K562 (cell line): ENCODE results near the gene EPHB4. TPM values are rescaled to one million over a fixed set of nuclear protein-coding genes. Genes with fewer than 3 reads are reported as not detected.

Experiments
- ARID1B ChIP-seq: fragments of 450-650 bp; IDR thresholded peaks from 2 replicates; pipeline ENCODE4 v1.6.1; 2016; ENCODE audit warnings: antibody characterized with exemption, mild to moderate bottlenecking, inconsistent platforms
- C11orf30 ChIP-seq: fragments of 450-650 bp; IDR thresholded peaks from 2 replicates; pipeline ENCODE4 v1.6.1; 2016; ENCODE audit warnings: low read depth, mild to moderate bottlenecking
- DIDO1 ChIP-seq: fragments of 450-650 bp; IDR thresholded peaks from 2 replicates; pipeline ENCODE4 v1.6.1; 2016; ENCODE audit warnings: low read depth, missing biosample characterization, missing genetic modification characterization
- ETV1 ChIP-seq: fragments of 450-650 bp; conservative IDR thresholded peaks from 2 replicates; pipeline ENCODE4 v1.6.1; 2016; ENCODE audit warnings: missing genetic modification characterization, control low read depth, low read depth, missing compliant biosample characterization
- GATAD2B ChIP-seq: fragments of 450-650 bp; IDR thresholded peaks from 2 replicates; pipeline ENCODE4 v1.6.1; 2017; ENCODE audit warnings: mild to moderate bottlenecking, borderline replicate concordance
- GTF2E2 ChIP-seq: fragments of 200-800 bp; sonication (Bioruptor generic); IDR thresholded peaks from 2 replicates; pipeline ENCODE4 v1.6.1; 2016; ENCODE audit warnings: missing genetic modification characterization, missing compliant biosample characterization
- NCOA1 ChIP-seq: fragments of 450-650 bp; IDR thresholded peaks from 2 replicates; pipeline ENCODE4 v1.6.1; 2016; ENCODE audit warnings: low read depth
- NFIC ChIP-seq: fragments of 450-650 bp; IDR thresholded peaks from 2 replicates; pipeline ENCODE4 v1.6.1; 2017; ENCODE audit warnings: mild to moderate bottlenecking, inconsistent platforms
- SIX5 ChIP-seq, 2 experiments: IDR thresholded peaks; 2 replicates each; pipeline ENCODE4 v1.6.1; 2011; ENCODE audit warnings: low read length in 2 of 2, borderline replicate concordance in 1 of 2, low read depth in 1 of 2, mild to moderate bottlenecking in 1 of 2, moderate library complexity in 1 of 2; ENCODE audit not compliant: insufficient read depth in 1 of 2
- SNRNP70 ChIP-seq: fragments of 200-400 bp; formaldehyde crosslinking; optimal IDR thresholded peaks from 2 replicates; pipeline ENCODE3; 2017; ENCODE audit warnings: low read depth, low read length
- ZNF589 ChIP-seq: fragments of 200-800 bp; sonication (Bioruptor generic); IDR thresholded peaks from 2 replicates; pipeline ENCODE4 v1.6.1; 2016; ENCODE audit warnings: low read depth, missing genetic modification characterization, missing compliant biosample characterization
- polyA plus RNA-seq, 8 experiments: library from polyadenylated mRNA; depleted of rRNA in 4 of 8; stranded (reverse) in 5 of 8; unstranded in 3 of 8; fragments of >200 nt; fragmentation: Nextera tagmentation in 2 of 8; fragmentation: Illumina TruSeq in 1 of 8; extraction: Ambion mirVana in 2 of 8; extraction: Trizol in 1 of 8; gene quantifications; 2 replicates each; pipeline versions ENCODE4 v1.2.1 to v1.2.3, GENCODE V29; 2011 to 2014; ENCODE audit warnings: inconsistent platforms in 1 of 8, missing spikeins in 1 of 8
- total RNA-seq, 7 experiments: library from RNA; depleted of rRNA in 6 of 7; stranded (reverse); fragments of >200 nt in 6 of 7; fragmentation: Illumina TruSeq in 2 of 7; extraction: Trizol in 2 of 7; gene quantifications; 2 replicates each; pipeline versions ENCODE4 v1.2.1 to v1.2.3, GENCODE V29; 2011 to 2021; ENCODE audit warnings: low replicate concordance in 1 of 7
- TF ChIP-seq, protein P1 (sequence below): fragments of 250-450 bp; sonication (Bioruptor Pico); IDR thresholded peaks from 2 replicates; pipeline ENCODE4 v1.5.1; 2021; ENCODE audit warnings: mild to moderate bottlenecking
- TF ChIP-seq, protein P2 (sequence below): fragments of 250-450 bp; sonication (Bioruptor Pico); IDR thresholded peaks from 2 replicates; pipeline ENCODE4 v1.8.0; 2021; ENCODE audit warnings: moderate library complexity, mild to moderate bottlenecking, inconsistent platforms
- TF ChIP-seq, protein P3 (sequence below): sonication (generic); formaldehyde crosslinking; IDR thresholded peaks from 2 replicates; pipeline ENCODE4 v1.4.0; 2020; ENCODE audit warnings: mild to moderate bottlenecking, missing genetic modification reagents
- TF ChIP-seq, protein P4 (sequence below): sonication (generic); formaldehyde crosslinking; IDR thresholded peaks from 2 replicates; pipeline ENCODE4 v1.8.1; 2023; ENCODE audit warnings: mild to moderate bottlenecking, missing genetic modification reagents
- TF ChIP-seq, protein P5 (sequence below): fragments of 250-450 bp; sonication (Bioruptor Pico); IDR thresholded peaks from 2 replicates; pipeline ENCODE4 v1.4.0; 2020; ENCODE audit warnings: mild to moderate bottlenecking, moderate library complexity
- TF ChIP-seq, protein P6 (sequence below): sonication (generic); formaldehyde crosslinking; IDR thresholded peaks from 2 replicates; pipeline ENCODE4 v1.9.0; 2022; ENCODE audit warnings: mild to moderate bottlenecking, missing genetic modification reagents

Gene EPHB4
- total and polyA plus RNA-seq, 9 of the 15 experiments (the other 6 are each of a cell fraction or from before 2014, with no cell fraction given): 1.2 to 82.1 (median 37.9) TPM

DNA sequence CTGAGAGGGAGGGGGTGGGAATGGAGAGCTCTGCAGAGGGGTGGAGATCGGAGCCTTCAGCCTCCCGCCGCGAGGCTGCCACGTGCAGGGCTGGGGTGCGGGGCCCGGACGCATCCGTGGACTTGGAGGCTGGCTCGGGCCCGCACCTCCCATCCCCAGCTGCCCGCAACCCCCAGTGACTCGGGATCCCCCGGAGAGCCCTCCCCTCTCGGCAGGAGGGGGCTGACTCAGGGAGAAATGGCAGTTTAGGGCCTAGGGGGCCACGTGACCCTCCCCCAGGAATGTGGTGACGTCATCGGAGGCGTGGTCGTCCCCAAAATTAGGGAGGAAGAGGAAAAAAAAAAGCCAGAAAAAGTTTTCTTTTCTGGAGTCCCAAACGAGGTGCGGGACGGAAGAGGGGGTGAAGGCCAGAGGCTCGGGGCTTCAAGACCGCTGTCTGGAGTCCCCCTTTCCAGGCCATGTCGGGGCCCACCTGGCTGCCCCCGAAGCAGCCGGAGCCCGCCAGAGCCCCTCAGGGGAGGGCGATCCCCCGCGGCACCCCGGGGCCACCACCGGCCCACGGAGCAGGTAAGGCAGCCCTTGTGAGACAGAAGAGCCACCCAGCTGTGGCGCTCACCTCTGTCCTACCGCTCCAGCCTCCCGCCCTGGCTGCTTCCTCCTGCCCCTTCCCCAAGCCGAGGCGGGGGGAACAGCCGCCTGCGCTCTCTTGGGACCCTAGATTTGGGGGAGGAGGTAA lies 39.9 kb upstream of the EPHB4 start, which contains the start of gene TRIP6 (continued):
- TF ChIP-seq ETV1: peak; percentile 49; the same call in 1 of the 2 replicates
- TF ChIP-seq, protein P1, sequence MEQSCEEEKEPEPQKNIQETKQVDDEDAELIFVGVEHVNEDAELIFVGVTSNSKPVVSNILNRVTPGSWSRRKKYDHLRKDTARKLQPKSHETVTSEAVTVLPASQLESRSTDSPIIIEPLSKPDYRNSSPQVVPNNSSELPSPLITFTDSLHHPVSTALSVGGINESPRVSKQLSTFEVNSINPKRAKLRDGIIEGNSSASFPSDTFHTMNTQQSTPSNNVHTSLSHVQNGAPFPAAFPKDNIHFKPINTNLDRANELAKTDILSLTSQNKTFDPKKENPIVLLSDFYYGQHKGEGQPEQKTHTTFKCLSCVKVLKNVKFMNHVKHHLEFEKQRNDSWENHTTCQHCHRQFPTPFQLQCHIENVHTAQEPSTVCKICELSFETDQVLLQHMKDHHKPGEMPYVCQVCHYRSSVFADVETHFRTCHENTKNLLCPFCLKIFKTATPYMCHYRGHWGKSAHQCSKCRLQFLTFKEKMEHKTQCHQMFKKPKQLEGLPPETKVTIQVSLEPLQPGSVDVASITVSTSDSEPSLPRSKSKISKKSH: no peak
- TF ChIP-seq, protein P2, sequence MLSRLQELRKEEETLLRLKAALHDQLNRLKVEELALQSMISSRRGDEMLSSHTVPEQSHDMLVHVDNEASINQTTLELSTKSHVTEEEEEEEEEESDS (CRISPR knock-in tag): no peak
- TF ChIP-seq GTF2E2 (tag): peak; percentile 73
- no peak for TF ChIP-seq SNRNP70
- 0 out of 2 replicates have a peak, but pooled peaks have one; percentile 42 for TF ChIP-seq DIDO1 (tag)
- TF ChIP-seq, protein P3, sequence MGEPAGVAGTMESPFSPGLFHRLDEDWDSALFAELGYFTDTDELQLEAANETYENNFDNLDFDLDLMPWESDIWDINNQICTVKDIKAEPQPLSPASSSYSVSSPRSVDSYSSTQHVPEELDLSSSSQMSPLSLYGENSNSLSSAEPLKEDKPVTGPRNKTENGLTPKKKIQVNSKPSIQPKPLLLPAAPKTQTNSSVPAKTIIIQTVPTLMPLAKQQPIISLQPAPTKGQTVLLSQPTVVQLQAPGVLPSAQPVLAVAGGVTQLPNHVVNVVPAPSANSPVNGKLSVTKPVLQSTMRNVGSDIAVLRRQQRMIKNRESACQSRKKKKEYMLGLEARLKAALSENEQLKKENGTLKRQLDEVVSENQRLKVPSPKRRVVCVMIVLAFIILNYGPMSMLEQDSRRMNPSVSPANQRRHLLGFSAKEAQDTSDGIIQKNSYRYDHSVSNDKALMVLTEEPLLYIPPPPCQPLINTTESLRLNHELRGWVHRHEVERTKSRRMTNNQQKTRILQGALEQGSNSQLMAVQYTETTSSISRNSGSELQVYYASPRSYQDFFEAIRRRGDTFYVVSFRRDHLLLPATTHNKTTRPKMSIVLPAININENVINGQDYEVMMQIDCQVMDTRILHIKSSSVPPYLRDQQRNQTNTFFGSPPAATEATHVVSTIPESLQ (CRISPR knock-in tag): 0 out of 2 replicates have a peak, but pooled peaks have one; percentile 48
- TF ChIP-seq NCOA1: peak; percentile 61; the same call in 1 of the 2 replicates
- TF ChIP-seq NFIC: 0 out of 2 replicates have a peak, but pooled peaks have one; percentile 19
- TF ChIP-seq, protein P4, sequence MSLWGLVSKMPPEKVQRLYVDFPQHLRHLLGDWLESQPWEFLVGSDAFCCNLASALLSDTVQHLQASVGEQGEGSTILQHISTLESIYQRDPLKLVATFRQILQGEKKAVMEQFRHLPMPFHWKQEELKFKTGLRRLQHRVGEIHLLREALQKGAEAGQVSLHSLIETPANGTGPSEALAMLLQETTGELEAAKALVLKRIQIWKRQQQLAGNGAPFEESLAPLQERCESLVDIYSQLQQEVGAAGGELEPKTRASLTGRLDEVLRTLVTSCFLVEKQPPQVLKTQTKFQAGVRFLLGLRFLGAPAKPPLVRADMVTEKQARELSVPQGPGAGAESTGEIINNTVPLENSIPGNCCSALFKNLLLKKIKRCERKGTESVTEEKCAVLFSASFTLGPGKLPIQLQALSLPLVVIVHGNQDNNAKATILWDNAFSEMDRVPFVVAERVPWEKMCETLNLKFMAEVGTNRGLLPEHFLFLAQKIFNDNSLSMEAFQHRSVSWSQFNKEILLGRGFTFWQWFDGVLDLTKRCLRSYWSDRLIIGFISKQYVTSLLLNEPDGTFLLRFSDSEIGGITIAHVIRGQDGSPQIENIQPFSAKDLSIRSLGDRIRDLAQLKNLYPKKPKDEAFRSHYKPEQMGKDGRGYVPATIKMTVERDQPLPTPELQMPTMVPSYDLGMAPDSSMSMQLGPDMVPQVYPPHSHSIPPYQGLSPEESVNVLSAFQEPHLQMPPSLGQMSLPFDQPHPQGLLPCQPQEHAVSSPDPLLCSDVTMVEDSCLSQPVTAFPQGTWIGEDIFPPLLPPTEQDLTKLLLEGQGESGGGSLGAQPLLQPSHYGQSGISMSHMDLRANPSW (CRISPR knock-in tag): no peak
- peak; percentile 96 for TF ChIP-seq ZNF589 (CRISPR knock-in tag)
- TF ChIP-seq, protein P5, sequence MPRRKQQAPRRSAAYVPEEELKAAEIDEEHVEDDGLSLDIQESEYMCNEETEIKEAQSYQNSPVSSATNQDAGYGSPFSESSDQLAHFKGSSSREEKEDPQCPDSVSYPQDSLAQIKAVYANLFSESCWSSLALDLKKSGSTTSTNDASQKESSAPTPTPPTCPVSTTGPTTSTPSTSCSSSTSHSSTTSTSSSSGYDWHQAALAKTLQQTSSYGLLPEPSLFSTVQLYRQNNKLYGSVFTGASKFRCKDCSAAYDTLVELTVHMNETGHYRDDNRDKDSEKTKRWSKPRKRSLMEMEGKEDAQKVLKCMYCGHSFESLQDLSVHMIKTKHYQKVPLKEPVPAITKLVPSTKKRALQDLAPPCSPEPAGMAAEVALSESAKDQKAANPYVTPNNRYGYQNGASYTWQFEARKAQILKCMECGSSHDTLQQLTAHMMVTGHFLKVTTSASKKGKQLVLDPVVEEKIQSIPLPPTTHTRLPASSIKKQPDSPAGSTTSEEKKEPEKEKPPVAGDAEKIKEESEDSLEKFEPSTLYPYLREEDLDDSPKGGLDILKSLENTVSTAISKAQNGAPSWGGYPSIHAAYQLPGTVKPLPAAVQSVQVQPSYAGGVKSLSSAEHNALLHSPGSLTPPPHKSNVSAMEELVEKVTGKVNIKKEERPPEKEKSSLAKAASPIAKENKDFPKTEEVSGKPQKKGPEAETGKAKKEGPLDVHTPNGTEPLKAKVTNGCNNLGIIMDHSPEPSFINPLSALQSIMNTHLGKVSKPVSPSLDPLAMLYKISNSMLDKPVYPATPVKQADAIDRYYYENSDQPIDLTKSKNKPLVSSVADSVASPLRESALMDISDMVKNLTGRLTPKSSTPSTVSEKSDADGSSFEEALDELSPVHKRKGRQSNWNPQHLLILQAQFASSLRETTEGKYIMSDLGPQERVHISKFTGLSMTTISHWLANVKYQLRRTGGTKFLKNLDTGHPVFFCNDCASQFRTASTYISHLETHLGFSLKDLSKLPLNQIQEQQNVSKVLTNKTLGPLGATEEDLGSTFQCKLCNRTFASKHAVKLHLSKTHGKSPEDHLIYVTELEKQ (CRISPR knock-in tag): no peak
- peak; percentile 81 for TF ChIP-seq C11orf30
- peak; percentile 38; the same call in 1 of the 2 replicates for TF ChIP-seq GATAD2B
- TF ChIP-seq ARID1B: peak; percentile 66
- TF ChIP-seq, protein P6, sequence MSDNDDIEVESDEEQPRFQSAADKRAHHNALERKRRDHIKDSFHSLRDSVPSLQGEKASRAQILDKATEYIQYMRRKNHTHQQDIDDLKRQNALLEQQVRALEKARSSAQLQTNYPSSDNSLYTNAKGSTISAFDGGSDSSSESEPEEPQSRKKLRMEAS (CRISPR knock-in tag): peak; percentile 93
- TF ChIP-seq SIX5 (IDR thresholded peaks at IDR 0.05; ENCODE audit: borderline replicate concordance in 1 of 2, insufficient read depth in 1 of 2, low read depth in 1 of 2, low read length in 2 of 2): no peak
